Activated naive CD8-positive, alpha-beta T cell treated with anti-CD3 and anti-CD28 coated beads for 36 hours (primary cell): ENCODE results near the gene NDUFB8. TPM values are rescaled to one million over a fixed set of nuclear protein-coding genes. Genes with fewer than 3 reads are reported as not detected.

Source experiments
- DNase-seq: peaks from one replicate; pipeline ENCODE4 v3.0.0; 2021
- H3K27ac Mint-ChIP-seq: one replicate; pipeline ENCODE4 v1.8.0; 2022; ENCODE audit warnings: mild to moderate bottlenecking, moderate library complexity, mixed read lengths
- H3K27me3 Mint-ChIP-seq: one replicate; pipeline ENCODE4 v1.8.0; 2022; ENCODE audit warnings: mild to moderate bottlenecking, mixed read lengths
- H3K36me3 Mint-ChIP-seq: one replicate; pipeline ENCODE4 v1.8.0; 2021; ENCODE audit warnings: mild to moderate bottlenecking, mixed read lengths
- H3K4me1 Mint-ChIP-seq: one replicate; pipeline ENCODE4 v1.8.0; 2021; ENCODE audit warnings: mixed read lengths
- H3K4me3 Mint-ChIP-seq: one replicate; pipeline ENCODE4 v1.8.0; 2022; ENCODE audit warnings: mild to moderate bottlenecking, moderate library complexity, mixed read lengths
- H3K9me3 Mint-ChIP-seq: one replicate; pipeline ENCODE4 v1.8.0; 2022; ENCODE audit warnings: mixed read lengths
- total RNA-seq, 2 experiments: library from RNA; stranded (reverse); gene quantifications; one replicate each; pipeline ENCODE4 v1.2.3, GENCODE V29; 2021

The NDUFB8 gene
- total RNA-seq, 2 experiments from 2014 or later: 311 to 324 TPM

- Mint-ChIP-seq H3K27me3 (peaks cover 25% of the 10 kb centered on the region), H3K36me3 (no peaks in the 10 kb centered on the region), H3K4me1 (peaks cover 9% of the 10 kb centered on the region), H3K4me3 (no peak overlapping the region), H3K9me3 (no peaks in the 10 kb centered on the region), H3K27ac (no peak overlapping the region)
- DNase-seq: no peak
Measured at GRCh38 chr10:100480002-100480401, 49.7 kb downstream of the NDUFB8 start.

GRCh38 chr10:100479037-100479436 is 50.6 kb downstream of the NDUFB8 start:
- H3K27me3 Mint-ChIP-seq: peaks cover 25% of the 10 kb centered on the region
- H3K27ac Mint-ChIP-seq: no peak overlapping the region
- H3K9me3 Mint-ChIP-seq: no peaks in the 10 kb centered on the region
- H3K4me3 Mint-ChIP-seq: no peak overlapping the region
- H3K36me3 Mint-ChIP-seq: no peaks in the 10 kb centered on the region
- no peak for DNase-seq
- peaks cover 9% of the 10 kb centered on the region for H3K4me1 Mint-ChIP-seq

- no peaks in the 10 kb centered on the region for H3K36me3 Mint-ChIP-seq
- H3K4me3 Mint-ChIP-seq: no peak overlapping the region
- no peak for DNase-seq
- H3K4me1 Mint-ChIP-seq: peaks cover 7% of the 10 kb centered on the region
- H3K27me3 Mint-ChIP-seq: peaks cover 25% of the 10 kb centered on the region
- no peak overlapping the region for H3K27ac Mint-ChIP-seq
- H3K9me3 Mint-ChIP-seq: no peaks in the 10 kb centered on the region
Measured at GRCh38 chr10:100477970-100478369, 51.7 kb downstream of the NDUFB8 start.

Other genes with a start within 250 kb of the NDUFB8 start
- 10 to 100 TPM; 57.1 to 62.6 TPM for gene BLOC1S2, start 243.2 kb downstream of the NDUFB8 start, total RNA-seq
- gene PKD2L1, start 199.6 kb downstream of the NDUFB8 start, total RNA-seq: not detected
- gene SCD, start 182.6 kb downstream of the NDUFB8 start, total RNA-seq: 100 to 1,000 TPM; 231 to 232 TPM
- under 1 TPM in 1 of 2 experiments, not detected in 1; 0.16 TPM for gene WNT8B, start 66.9 kb downstream of the NDUFB8 start, total RNA-seq
- 10 to 100 TPM; 14.6 to 17.5 TPM for gene SEC31B, start 10.0 kb downstream of the NDUFB8 start, total RNA-seq
- gene HIF1AN, start 6.1 kb upstream of the NDUFB8 start, total RNA-seq: 10 to 100 TPM; 39.0 to 42.1 TPM
- gene PAX2, start 215.7 kb upstream of the NDUFB8 start, total RNA-seq: not detected